Measurements from ENCODE around the gene TBC1D10A. TPM values are rescaled to one million over a fixed set of nuclear protein-coding genes. Genes with fewer than 3 reads are reported as not detected.

TBC1D10A gene
- total RNA-seq, 1 experiment from 2014 or later, result 8.4 TPM

- H3K4me2 ChIP-seq (ENCODE audit: insufficient read depth, insufficient read length, low read length), result no peak overlapping the region
- no peak overlapping the region for H3K18ac ChIP-seq (ENCODE audit: insufficient read length, low read depth, low read length)
- H4K5ac ChIP-seq (ENCODE audit: insufficient read length, low read depth, low read length), result no peak overlapping the region
- H3K27ac ChIP-seq (ENCODE audit: insufficient read length, low read depth, low read length), result no peak overlapping the region
- H3K27me3 ChIP-seq (ENCODE audit: insufficient read depth, low read length), result no peaks in the 10 kb centered on the region
- no peaks in the 10 kb centered on the region for H3K23me2 ChIP-seq (ENCODE audit: insufficient read length, low read depth, low read length, poor library complexity, severe bottlenecking)
- no peaks in the 10 kb centered on the region for H3K79me2 ChIP-seq (ENCODE audit: insufficient read depth, low read length)
- H3K9me3 ChIP-seq (ENCODE audit: control insufficient read depth, low read depth, low read length), result no peaks in the 10 kb centered on the region
- H3K56ac ChIP-seq (ENCODE audit: insufficient read length, low read depth, low read length), result no peak overlapping the region
- H2BK20ac ChIP-seq (ENCODE audit: low read depth, low read length, poor library complexity, severe bottlenecking), result no peak overlapping the region
- no peak overlapping the region for H2BK5ac ChIP-seq (ENCODE audit: insufficient read length, low read length)
- no peaks in the 10 kb centered on the region for H4K20me1 ChIP-seq (ENCODE audit: control insufficient read depth, insufficient read depth, insufficient read length)
- Mint-ChIP-seq H3K9me3 (peaks cover 0 to 1% of the 10 kb centered on the region in 2 experiments; a peak in 1 of 5 replicates), H3K36me3 (ENCODE audit: insufficient read depth in 1 of 3, low read depth in 3 of 3) (peaks cover 4 to 19% (median 5%) of the 10 kb centered on the region in 3 experiments; a peak in 5 of 7 replicates), H3K4me3 (no peak overlapping the region), H3K4me1 (peaks cover 0 to 3% of the 10 kb centered on the region in 2 experiments; a peak in 1 of 4 replicates), H3K27me3 (ENCODE audit: low read depth) (no peaks in the 10 kb centered on the region), H3K27ac (peak overlapping the region in 2 of 3 experiments; percentile 28 to 55; a peak in 2 of 7 replicates)
- H3K4ac ChIP-seq (ENCODE audit: low read depth, low read length), result no peak overlapping the region
- H2BK15ac ChIP-seq (ENCODE audit: low read depth, low read length), result no peak overlapping the region
- H3K23ac ChIP-seq (ENCODE audit: insufficient read length, low read depth, low read length), result no peak overlapping the region
- no peak overlapping the region for H2AFZ ChIP-seq (ENCODE audit: low read length)
- H2BK120ac ChIP-seq (ENCODE audit: low read depth, low read length, poor library complexity, severe bottlenecking), result no peak overlapping the region
- H2AK5ac ChIP-seq (ENCODE audit: insufficient read length, low read length), result no peak overlapping the region
- WGBS (ENCODE audit: extremely low coverage, insufficient read length, low lambda C conversion rate), result no CpG with 5 or more reads among the region's 7 CpGs
- no peak overlapping the region; the same call in 1 of the 2 replicates for H3K14ac ChIP-seq (ENCODE audit: insufficient read depth, low read length)
- H3K9ac ChIP-seq (ENCODE audit: extremely low read depth, insufficient read length, low read length), result no peak overlapping the region
- no peaks in the 10 kb centered on the region for H3K4me1 ChIP-seq (ENCODE audit: insufficient read depth, low read length)
- no peak overlapping the region for H4K91ac ChIP-seq (ENCODE audit: insufficient read length, low read depth, low read length)
- no peak for DNase-seq
- no peak for TF ChIP-seq CTCF (conservative IDR thresholded peaks at IDR 0.05)
- no peak overlapping the region for H3T11ph ChIP-seq (ENCODE audit: low read length)
- no peaks in the 10 kb centered on the region for H3K79me1 ChIP-seq (ENCODE audit: insufficient read depth, low read depth, low read length, poor library complexity, severe bottlenecking)
- no peak overlapping the region for H2BK12ac ChIP-seq (ENCODE audit: insufficient read length, low read depth, low read length)
- H4K8ac ChIP-seq (replicated peaks; ENCODE audit: insufficient read length, low read depth, low read length), result no peak overlapping the region
These were observed 31.2 kb downstream of the TBC1D10A start for GRCh38 chr22:30295576-30295975.

Measured in H9 (cell line).